ENCODE measurements around the gene PEX5L.

The PEX5L gene

GRCh38 chr3:179806177-179806576 is 230.6 kb downstream of the PEX5L start:
- Histone ChIP-seq H3K27me3 (ENCODE audit: insufficient read depth, low read depth) (no peaks in the 10 kb centered on the region), H3K4me2 (no peak overlapping the region), H3K9ac (no peak overlapping the region), H3K36me3 (ENCODE audit: insufficient read depth) (no peaks in the 10 kb centered on the region), H2AFZ (ENCODE audit: low read depth) (no peak overlapping the region), H3K79me2 (ENCODE audit: insufficient read depth, low read depth) (no peaks in the 10 kb centered on the region), H3K4me3 (IDR thresholded peaks at IDR 0.05; ENCODE audit: insufficient read depth, low read depth, low read length) (no peak overlapping the region), H3K27ac (no peak overlapping the region), H3K4me1 (ENCODE audit: low read depth, poor library complexity, severe bottlenecking) (no peaks in the 10 kb centered on the region), H4K20me1 (ENCODE audit: insufficient read depth) (no peaks in the 10 kb centered on the region)
- no peak for TF ChIP-seq CTCF (conservative IDR thresholded peaks at IDR 0.05; ENCODE audit: low read depth, low read length)

GRCh38 chr3:179801856-179802255 is 234.9 kb downstream of the PEX5L start:
- no peak overlapping the region for H3K4me3 ChIP-seq (IDR thresholded peaks at IDR 0.05; ENCODE audit: insufficient read depth, low read depth, low read length)
- no peaks in the 10 kb centered on the region for H3K79me2 ChIP-seq (ENCODE audit: insufficient read depth, low read depth)
- no peaks in the 10 kb centered on the region for H3K27me3 ChIP-seq (ENCODE audit: insufficient read depth, low read depth)
- no peaks in the 10 kb centered on the region for H3K36me3 ChIP-seq (ENCODE audit: insufficient read depth)
- no peak for TF ChIP-seq CTCF (conservative IDR thresholded peaks at IDR 0.05; ENCODE audit: low read depth, low read length)
- H3K4me1 ChIP-seq (ENCODE audit: low read depth, poor library complexity, severe bottlenecking) = no peaks in the 10 kb centered on the region
- H3K27ac ChIP-seq = no peak overlapping the region
- H2AFZ ChIP-seq (ENCODE audit: low read depth) = no peak overlapping the region
- H3K9ac ChIP-seq = no peak overlapping the region
- no peaks in the 10 kb centered on the region for H4K20me1 ChIP-seq (ENCODE audit: insufficient read depth)
- no peak overlapping the region for H3K4me2 ChIP-seq

- Histone ChIP-seq H3K27me3 (ENCODE audit: insufficient read depth, low read depth) (no peaks in the 10 kb centered on the region), H4K20me1 (ENCODE audit: insufficient read depth) (no peaks in the 10 kb centered on the region), H3K4me2 (no peak overlapping the region), H3K4me3 (IDR thresholded peaks at IDR 0.05; ENCODE audit: insufficient read depth, low read depth, low read length) (no peak overlapping the region), H3K9ac (no peak overlapping the region), H3K4me1 (ENCODE audit: low read depth, poor library complexity, severe bottlenecking) (no peaks in the 10 kb centered on the region), H3K79me2 (ENCODE audit: insufficient read depth, low read depth) (no peaks in the 10 kb centered on the region), H2AFZ (ENCODE audit: low read depth) (no peak overlapping the region), H3K27ac (no peak overlapping the region), H3K36me3 (ENCODE audit: insufficient read depth) (no peaks in the 10 kb centered on the region)
- TF ChIP-seq CTCF (conservative IDR thresholded peaks at IDR 0.05; ENCODE audit: low read depth, low read length) = no peak
Measured at GRCh38 chr3:179801263-179801662, 235.5 kb downstream of the PEX5L start.

DNA sequence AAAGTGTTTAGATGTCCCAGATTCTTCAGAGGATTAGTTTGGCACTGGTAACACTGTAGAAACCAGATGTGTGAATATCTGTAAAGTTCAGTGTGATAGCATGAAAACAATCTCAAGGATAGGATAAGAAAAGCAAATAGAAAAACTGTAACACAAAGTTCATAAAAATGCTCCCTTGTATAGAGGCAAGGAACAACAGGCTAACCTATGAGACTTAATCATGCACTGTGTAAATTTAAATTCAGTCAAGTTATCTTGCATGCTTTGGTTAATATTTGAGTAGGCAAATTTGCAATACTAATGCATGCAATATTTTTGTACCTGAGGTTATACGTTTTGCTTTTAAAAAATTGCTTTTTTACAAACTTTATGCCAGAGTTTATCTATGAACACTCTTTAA is 239.5 kb downstream of the PEX5L start:
- H2AFZ ChIP-seq (ENCODE audit: low read depth) = no peak overlapping the region
- H3K4me3 ChIP-seq (IDR thresholded peaks at IDR 0.05; ENCODE audit: insufficient read depth, low read depth, low read length) = no peak overlapping the region
- H3K79me2 ChIP-seq (ENCODE audit: insufficient read depth, low read depth) = no peaks in the 10 kb centered on the region
- H4K20me1 ChIP-seq (ENCODE audit: insufficient read depth) = no peaks in the 10 kb centered on the region
- no peaks in the 10 kb centered on the region for H3K4me1 ChIP-seq (ENCODE audit: low read depth, poor library complexity, severe bottlenecking)
- H3K27ac ChIP-seq = no peak overlapping the region
- H3K36me3 ChIP-seq (ENCODE audit: insufficient read depth) = no peaks in the 10 kb centered on the region
- H3K27me3 ChIP-seq (ENCODE audit: insufficient read depth, low read depth) = no peaks in the 10 kb centered on the region
- H3K9ac ChIP-seq = no peak overlapping the region
- TF ChIP-seq CTCF (conservative IDR thresholded peaks at IDR 0.05; ENCODE audit: low read depth, low read length) = no peak
- H3K4me2 ChIP-seq = no peak overlapping the region

GRCh38 chr3:179796421-179796820 is 240.3 kb downstream of the PEX5L start:
- H3K4me1 ChIP-seq (ENCODE audit: low read depth, poor library complexity, severe bottlenecking) = no peaks in the 10 kb centered on the region
- no peak overlapping the region for H2AFZ ChIP-seq (ENCODE audit: low read depth)
- H3K79me2 ChIP-seq (ENCODE audit: insufficient read depth, low read depth) = no peaks in the 10 kb centered on the region
- H3K4me2 ChIP-seq = no peak overlapping the region
- H4K20me1 ChIP-seq (ENCODE audit: insufficient read depth) = no peaks in the 10 kb centered on the region
- no peak for TF ChIP-seq CTCF (conservative IDR thresholded peaks at IDR 0.05; ENCODE audit: low read depth, low read length)
- H3K4me3 ChIP-seq (IDR thresholded peaks at IDR 0.05; ENCODE audit: insufficient read depth, low read depth, low read length) = no peak overlapping the region
- no peaks in the 10 kb centered on the region for H3K27me3 ChIP-seq (ENCODE audit: insufficient read depth, low read depth)
- no peaks in the 10 kb centered on the region for H3K36me3 ChIP-seq (ENCODE audit: insufficient read depth)
- H3K27ac ChIP-seq = no peak overlapping the region
- no peak overlapping the region for H3K9ac ChIP-seq

Data from KMS-11 (cell line).